Epithelial cell of proximal tubule (primary cell): ENCODE measurements around the gene ACOT6. TPM values are rescaled to one million over a fixed set of nuclear protein-coding genes. Genes with fewer than 3 reads are reported as not detected.
"Not testable (repeated sequence)": the region's sequence is repeated elsewhere in the genome, so short reads cannot be mapped to it uniquely, and the experiment has no call there.

Experiments used
- DNase-seq: peaks from one replicate; pipeline ENCODE4 v3.0.0-alpha.2; 2011; ENCODE audit warnings: low read depth
- H3K4me3 ChIP-seq: 2 replicates; pipeline ENCODE4 v1.5.1; 2011; ENCODE audit warnings: low read depth, mild to moderate bottlenecking, low read length
- total RNA-seq: library from RNA; depleted of rRNA; stranded (reverse); fragments of >200 nt; gene quantifications from 2 replicates; pipeline ENCODE4 v1.2.3, GENCODE V29; 2015
- TF ChIP-seq, protein P1 (sequence below): conservative IDR thresholded peaks from 2 replicates; pipeline ENCODE4 v1.5.1; 2012; ENCODE audit warnings: low read depth, mild to moderate bottlenecking, low read length

The ACOT6 gene
- 0.07 TPM in 1 of 2 replicates, not detected in the other for total RNA-seq

DNA sequence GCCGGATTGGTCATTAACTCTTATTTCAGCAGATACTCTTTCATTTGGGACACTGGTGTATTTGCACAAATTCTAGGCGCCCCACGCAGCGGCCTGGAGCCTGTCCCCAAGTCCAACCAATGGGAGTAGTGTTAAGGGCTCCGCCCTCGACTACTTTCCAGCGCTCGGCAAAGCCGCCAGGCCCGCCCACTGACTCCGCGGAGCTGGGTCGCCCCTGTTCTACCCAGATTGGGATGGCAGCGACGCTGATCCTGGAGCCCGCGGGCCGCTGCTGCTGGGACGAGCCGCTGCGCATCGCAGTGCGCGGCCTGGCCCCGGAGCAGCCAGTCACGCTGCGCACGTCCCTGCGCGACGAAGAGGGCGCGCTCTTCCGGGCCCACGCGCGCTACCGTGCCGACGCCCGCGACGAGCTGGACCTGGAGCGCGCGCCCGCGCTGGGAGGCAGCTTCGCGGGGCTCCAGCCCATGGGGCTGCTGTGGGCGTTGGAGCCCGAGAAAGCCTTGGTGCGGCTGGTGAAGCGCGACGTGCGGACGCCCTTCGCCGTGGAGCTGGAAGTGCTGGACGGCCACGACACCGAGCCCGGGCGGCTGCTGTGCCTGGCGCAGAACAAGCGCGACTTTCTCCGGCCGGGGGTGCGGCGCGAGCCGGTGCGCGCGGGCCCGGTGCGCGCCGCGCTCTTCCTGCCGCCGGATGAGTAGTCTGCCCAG is at the start of gene ACOT6:
ACOT6 (plus strand) TSS at position 179 of the 707 bp plus-strand sequence; CDS start at position 234, 55 bp downstream.
- H3K4me3 ChIP-seq = peak within 1 kb of the TSS; percentile 67
- DNase-seq = no peak
- TF ChIP-seq, protein P1, sequence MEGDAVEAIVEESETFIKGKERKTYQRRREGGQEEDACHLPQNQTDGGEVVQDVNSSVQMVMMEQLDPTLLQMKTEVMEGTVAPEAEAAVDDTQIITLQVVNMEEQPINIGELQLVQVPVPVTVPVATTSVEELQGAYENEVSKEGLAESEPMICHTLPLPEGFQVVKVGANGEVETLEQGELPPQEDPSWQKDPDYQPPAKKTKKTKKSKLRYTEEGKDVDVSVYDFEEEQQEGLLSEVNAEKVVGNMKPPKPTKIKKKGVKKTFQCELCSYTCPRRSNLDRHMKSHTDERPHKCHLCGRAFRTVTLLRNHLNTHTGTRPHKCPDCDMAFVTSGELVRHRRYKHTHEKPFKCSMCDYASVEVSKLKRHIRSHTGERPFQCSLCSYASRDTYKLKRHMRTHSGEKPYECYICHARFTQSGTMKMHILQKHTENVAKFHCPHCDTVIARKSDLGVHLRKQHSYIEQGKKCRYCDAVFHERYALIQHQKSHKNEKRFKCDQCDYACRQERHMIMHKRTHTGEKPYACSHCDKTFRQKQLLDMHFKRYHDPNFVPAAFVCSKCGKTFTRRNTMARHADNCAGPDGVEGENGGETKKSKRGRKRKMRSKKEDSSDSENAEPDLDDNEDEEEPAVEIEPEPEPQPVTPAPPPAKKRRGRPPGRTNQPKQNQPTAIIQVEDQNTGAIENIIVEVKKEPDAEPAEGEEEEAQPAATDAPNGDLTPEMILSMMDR = no peak

- not testable (repeated sequence) for H3K4me3 ChIP-seq, DNase-seq
Observed at GRCh38 chr14:73562696-73563095, 49.6 kb upstream of the ACOT6 start.

- not testable (repeated sequence) for H3K4me3 ChIP-seq
Observed at GRCh38 chr14:73566431-73566830, 45.9 kb upstream of the ACOT6 start.

GRCh38 chr14:73566935-73567334 is 45.4 kb upstream of the ACOT6 start:
- not testable (repeated sequence) for DNase-seq, H3K4me3 ChIP-seq

More at GRCh38 chr14:73566431-73566830, 45.9 kb upstream of the ACOT6 start:
- DNase-seq = not testable (repeated sequence)

DNA sequence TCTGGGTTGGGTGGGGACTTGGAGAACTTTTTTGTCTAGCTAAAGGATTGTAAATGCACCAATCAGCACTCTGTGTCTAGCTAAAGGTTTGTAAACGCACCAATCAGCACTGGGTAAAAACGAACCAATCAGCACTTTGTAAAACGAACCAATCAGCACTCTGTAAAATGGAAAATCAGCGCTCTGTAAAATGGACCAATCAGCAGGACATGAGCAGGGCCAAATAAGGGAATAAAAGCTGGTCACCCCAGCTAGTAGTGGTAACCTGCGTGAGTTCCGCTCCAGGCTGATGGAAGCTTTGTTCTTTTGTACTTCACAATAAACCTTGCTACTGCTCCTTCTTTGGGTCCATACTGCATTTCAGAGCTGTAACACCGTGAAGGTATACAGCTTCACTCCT is 45.0 kb upstream of the ACOT6 start:
- H3K4me3 ChIP-seq = peak overlapping the region; percentile 68
- DNase-seq = no peak

GRCh38 chr14:73567951-73568885 is 44.1 kb upstream of the ACOT6 start:
- peak overlapping the region; percentile 68 for H3K4me3 ChIP-seq
- TF ChIP-seq, protein P1 = no peak
- no peak for DNase-seq

More for the DNA sequence above, 45.0 kb upstream of the ACOT6 start:
- TF ChIP-seq, protein P1 = no peak

DNA sequence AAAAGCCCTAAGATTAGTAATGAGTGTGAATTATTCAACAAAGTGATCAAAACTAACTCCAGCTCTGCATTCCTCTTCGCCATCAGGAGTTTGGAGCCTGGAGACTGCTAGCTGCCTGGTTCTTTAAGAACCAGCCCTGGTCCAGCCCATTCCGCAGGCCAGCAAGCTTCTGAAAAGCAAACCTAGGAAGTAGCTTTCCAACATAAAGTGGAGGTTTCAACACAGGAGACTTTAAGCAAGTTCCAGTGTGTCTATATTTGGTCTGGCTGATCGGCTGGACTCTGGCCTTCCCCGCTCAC is 43.5 kb upstream of the ACOT6 start:
- not testable (repeated sequence) for DNase-seq
- H3K4me3 ChIP-seq = peak overlapping the region; percentile 68

DNA sequence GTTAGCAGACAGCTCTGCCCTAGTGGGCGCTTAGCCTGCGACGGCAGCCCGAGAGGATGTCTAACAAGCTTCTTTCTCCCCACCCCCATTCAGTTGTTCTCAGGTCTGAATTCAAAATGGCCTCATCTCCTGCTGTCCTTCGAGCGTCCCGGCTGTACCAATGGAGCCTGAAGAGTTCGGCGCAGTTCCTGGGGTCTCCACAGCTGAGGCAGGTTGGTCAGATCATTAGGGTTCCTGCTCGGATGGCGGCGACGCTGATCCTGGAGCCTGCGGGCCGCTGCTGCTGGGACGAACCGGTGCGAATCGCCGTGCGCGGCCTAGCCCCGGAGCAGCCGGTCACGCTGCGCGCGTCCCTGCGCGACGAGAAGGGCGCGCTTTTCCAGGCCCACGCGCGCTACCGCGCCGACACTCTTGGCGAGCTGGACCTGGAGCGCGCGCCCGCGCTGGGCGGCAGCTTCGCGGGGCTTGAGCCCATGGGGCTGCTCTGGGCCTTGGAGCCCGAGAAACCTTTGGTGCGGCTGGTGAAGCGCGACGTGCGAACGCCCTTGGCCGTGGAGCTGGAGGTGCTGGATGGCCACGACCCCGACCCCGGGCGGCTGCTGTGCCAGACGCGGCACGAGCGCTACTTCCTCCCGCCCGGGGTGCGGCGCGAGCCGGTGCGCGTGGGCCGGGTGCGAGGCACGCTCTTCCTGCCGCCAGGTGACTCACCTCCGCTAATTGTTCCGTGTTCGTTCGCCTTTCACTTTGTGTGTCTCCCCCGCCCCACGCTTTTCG is 42.9 kb upstream of the ACOT6 start, which contains the start of gene ACOT2:
ACOT2 (plus strand) TSS at position 29 of the 774 bp plus-strand sequence; CDS start at position 57, 28 bp downstream.
- peak; percentile 68 for DNase-seq
- TF ChIP-seq, protein P1 = peak; percentile 20
- H3K4me3 ChIP-seq = peak within 1 kb of the TSS; percentile 68
